ENCODE data around the gene GAL.

Gene GAL

DNA sequence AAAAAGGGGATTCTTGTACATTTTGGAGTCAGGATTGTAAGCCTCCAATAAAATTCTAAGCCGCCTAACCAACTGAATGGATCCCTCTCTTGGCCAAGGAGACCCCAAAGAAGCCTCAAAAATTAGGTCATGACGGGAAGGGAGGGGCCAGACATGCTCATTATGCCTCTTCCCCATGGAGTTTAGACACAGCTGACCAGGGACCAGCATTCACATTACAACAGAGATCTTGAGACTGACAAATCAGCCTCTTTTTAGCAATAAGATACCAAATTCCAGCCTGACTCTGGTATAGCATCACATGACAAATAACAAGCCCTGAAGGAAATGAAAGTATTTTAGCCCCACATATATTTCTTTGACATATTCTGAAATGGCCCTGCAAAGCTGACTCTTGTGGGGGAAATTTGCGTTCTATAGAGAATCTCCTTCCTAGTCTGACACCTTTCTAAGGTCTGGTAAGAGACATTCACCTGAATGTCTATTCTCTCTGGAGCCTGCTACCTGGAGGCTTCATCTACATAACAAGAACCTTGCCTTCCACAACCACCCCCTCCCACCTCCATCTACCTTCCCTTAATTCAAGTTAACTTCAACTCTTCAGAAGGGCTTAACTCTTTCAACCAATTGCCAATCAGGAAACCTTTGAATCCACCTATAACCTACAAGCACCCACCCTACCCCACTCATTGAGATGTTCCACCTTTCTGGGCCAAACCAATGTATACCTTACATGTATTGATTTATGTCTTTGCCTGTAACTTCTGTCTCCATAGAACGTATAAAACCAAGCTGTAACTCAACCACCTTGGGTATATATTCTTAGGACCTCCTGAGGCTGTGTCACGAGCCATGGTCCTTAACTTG lies 10.3 kb downstream of the GAL start:
- no peak for FAIRE-seq
- TF ChIP-seq, protein P1, sequence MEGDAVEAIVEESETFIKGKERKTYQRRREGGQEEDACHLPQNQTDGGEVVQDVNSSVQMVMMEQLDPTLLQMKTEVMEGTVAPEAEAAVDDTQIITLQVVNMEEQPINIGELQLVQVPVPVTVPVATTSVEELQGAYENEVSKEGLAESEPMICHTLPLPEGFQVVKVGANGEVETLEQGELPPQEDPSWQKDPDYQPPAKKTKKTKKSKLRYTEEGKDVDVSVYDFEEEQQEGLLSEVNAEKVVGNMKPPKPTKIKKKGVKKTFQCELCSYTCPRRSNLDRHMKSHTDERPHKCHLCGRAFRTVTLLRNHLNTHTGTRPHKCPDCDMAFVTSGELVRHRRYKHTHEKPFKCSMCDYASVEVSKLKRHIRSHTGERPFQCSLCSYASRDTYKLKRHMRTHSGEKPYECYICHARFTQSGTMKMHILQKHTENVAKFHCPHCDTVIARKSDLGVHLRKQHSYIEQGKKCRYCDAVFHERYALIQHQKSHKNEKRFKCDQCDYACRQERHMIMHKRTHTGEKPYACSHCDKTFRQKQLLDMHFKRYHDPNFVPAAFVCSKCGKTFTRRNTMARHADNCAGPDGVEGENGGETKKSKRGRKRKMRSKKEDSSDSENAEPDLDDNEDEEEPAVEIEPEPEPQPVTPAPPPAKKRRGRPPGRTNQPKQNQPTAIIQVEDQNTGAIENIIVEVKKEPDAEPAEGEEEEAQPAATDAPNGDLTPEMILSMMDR (IDR thresholded peaks at IDR 0.05; ENCODE audit: insufficient read depth, missing control alignments) = no peak
- DNase-seq (ENCODE audit: insufficient read length, low spot score) = no peak

DNA sequence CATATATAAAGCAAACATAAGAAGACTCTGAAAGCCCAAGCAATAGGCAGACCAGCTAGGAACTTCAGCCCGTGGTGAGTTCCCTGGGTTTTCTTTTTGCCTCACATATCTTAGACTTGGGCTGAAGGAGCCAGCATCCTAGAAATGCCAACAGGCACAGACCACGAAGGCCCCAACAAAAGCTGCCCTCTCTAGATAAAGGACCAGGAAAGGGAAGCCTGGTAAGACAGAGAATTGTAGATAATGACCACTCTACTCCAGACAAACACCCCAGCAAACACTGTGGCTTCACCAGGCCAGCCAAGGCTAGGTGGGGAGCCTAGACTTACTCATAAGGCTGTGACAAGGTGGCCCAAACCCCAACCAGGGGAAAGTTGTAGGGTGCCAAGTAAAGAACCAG lies 11.2 kb downstream of the GAL start:
- FAIRE-seq (no peak), DNase-seq (ENCODE audit: insufficient read length, low spot score) (no peak)

DNA sequence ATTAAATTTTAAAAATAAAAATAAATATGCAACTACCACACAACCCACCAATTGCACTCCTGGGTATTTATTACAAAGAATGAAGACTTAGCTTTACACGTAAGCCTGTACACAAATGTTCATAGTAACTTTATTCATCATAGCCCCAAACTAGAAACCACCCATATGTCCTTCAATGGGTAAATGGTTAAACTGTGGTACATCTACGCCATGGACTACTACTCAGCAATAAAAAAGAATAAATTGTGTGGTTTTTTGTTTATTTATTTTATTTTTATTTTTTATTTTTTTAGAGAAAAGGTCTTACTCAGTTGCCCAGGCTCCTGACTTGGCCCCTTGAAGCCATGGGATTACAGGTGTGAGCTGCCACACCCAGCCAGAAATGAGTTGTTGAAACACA lies 14.6 kb downstream of the GAL start:
- DNase-seq (ENCODE audit: insufficient read length, low spot score) (no peak), FAIRE-seq (no peak)
- TF ChIP-seq, protein P1 (IDR thresholded peaks at IDR 0.05; ENCODE audit: insufficient read depth, missing control alignments) = no peak

More for the DNA sequence above, 11.2 kb downstream of the GAL start:
- TF ChIP-seq, protein P1 (IDR thresholded peaks at IDR 0.05; ENCODE audit: insufficient read depth, missing control alignments) = no peak

DNA sequence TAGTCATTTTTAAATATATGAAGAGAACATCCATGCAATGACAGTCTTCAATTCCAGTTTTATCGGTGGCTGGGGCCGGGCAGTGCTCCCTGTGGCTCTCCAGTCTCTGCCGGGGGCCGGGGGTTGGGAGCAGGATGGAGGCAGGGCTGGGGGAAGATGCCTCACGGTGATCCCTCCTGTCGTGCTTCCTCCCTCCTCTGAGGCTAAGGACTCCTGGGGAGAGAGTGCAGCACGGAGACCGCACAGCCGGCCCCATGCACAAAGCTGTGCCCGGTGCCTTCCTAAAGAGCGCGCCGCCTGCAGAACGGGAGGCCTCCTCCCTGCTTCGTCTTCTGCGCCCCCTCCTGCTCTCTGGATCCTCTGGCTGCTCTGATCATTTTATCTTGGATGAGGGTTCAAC lies 20.5 kb downstream of the GAL start:
- FAIRE-seq (no peak), DNase-seq (ENCODE audit: insufficient read length, low spot score) (no peak)
- TF ChIP-seq, protein P1 (IDR thresholded peaks at IDR 0.05; ENCODE audit: insufficient read depth, missing control alignments) = no peak

DNA sequence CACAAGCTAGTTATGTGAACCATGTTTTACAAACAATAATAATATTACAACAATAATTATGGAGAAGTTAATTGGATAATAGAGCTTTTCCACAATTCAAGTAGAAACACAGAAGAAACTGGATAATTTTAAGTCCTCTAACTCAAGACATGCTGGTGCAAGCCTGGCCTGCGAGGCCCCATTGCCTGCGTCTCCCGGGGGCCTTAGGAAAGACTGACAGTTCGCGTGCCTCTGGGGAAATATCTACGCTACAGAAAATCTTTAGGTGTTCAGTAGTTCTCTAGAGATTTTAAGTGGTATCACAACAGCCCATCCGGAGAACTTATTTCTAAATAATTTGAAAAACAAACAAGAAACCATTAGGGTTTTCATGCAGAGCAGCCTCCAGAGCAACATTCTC lies 23.2 kb downstream of the GAL start:
- no peak for FAIRE-seq
- TF ChIP-seq, protein P1 (IDR thresholded peaks at IDR 0.05; ENCODE audit: insufficient read depth, missing control alignments) = no peak
- DNase-seq (ENCODE audit: insufficient read length, low spot score) = no peak

DNA sequence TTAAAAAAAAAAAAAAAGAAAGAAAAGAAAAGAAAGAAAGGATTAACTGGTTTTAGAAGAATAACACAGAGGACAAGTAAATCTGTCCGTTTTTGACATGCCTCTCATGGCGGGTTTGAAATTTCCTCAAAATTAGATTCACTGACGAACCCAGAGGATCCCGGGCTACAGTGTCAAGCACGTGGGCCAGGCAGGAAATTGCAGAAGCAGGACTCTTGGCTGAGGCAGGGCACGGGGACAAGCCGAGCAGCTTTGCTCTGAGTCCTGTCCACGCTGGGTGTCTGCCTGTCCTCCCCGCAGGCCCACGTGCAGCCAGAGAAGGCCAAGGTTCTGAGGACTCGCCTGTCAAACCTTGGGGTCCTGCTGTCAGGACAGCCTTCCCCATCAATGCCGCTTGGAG lies 24.7 kb downstream of the GAL start:
- no peak for DNase-seq (ENCODE audit: insufficient read length, low spot score)
- TF ChIP-seq, protein P1 (IDR thresholded peaks at IDR 0.05; ENCODE audit: insufficient read depth, missing control alignments) = no peak
- FAIRE-seq = no peak

DNA sequence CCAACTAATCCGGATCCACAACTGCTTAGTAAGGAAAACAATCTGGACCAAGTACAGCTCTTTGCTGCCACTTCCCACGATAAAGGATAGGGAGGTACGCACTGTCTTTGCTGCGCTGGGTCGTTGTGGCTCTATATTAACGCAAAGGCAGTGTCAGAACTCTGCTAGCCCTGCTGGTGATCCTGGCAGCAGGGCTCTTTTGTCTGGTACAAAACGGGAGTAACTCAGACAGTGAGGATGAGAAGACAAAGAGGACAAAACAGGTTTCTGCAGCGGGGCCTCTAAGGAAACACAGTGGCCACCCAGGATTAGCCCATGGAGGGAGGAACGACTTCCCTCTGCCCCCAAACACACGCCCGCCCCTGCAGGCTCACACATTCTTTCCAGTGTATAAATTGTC lies 26.1 kb downstream of the GAL start:
- TF ChIP-seq, protein P1 (IDR thresholded peaks at IDR 0.05; ENCODE audit: insufficient read depth, missing control alignments) = no peak
- FAIRE-seq = no peak
- DNase-seq (ENCODE audit: insufficient read length, low spot score) = no peak

Data from D721Med (cell line).